Medulla oblongata (tissue), 1 donor: Measurements from ENCODE around the gene SMYD1.

Experiments used
- DNase-seq: peaks from one replicate; pipeline ENCODE4 v3.0.0-alpha.2; 2015; ENCODE audit errors: extremely low spot score

SMYD1 gene

GRCh38 chr2:88141952-88142351, 74.3 kb downstream of the SMYD1 start:
- no peak for DNase-seq

DNA sequence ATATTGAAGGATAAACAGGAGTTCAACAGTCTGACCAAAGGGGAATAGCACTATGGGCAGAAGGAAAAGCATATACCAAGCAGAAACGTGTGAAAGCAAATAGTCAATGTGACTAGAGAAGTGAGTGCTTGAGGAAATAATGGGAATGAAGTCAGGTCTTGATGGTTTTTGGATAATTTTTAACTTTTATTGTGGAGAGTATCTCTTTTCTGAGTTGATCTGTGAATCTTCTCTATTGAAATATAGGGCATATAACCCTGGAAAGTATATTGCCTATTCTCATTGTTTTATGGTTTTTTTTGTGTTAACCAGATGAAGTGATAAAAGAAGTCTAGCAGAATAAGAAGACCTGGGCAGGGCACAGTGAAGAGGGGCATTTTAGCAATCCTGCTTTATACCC, 76.6 kb downstream of the SMYD1 start:
- no peak for DNase-seq

DNA sequence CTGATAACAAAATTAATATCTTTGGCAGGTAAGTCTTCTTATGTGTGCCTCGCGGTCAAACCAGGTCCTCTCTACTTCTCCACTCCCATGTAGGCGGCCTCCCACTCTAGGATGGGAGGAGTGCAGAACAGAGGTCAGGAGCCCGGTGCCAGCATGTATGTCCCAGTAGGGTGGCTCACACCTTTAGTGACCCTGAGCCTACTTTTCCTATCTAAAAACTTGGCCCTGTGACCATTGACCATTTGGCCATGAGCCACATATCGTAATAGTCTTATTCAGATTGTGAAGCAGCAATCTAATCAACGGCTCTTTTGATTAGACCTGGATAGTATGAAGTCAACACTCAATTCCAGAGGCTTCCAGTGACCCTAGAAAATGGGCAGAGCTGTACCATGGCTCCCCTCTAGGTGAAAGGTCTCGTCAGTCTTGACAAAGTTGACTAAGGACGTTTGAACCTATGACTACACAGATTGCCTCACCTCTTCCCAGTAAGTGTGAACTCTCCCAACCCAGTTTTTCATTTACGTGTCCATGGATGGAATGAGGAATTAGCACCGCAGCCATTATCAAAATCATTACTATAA, 77.4 kb downstream of the SMYD1 start:
- DNase-seq: no peak

DNA sequence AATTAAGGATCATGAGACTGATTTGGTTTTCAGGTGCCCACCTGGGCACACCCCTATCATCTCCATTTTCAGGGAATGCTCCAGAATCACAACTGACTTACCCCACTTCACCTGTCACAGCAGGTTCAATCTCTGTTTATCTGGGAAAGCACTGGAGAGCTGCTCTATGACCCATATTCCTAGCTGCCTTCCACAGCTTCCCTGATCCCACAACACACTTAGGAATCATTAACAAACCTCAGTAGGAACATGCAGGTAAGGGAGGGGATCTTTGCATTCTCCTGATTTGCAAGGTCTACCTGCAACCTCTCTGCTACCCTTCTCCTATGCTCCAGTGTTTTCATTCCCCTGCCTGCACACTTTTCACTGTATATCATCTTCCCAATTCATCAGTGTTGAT, 79.0 kb downstream of the SMYD1 start:
- no peak for DNase-seq

DNA sequence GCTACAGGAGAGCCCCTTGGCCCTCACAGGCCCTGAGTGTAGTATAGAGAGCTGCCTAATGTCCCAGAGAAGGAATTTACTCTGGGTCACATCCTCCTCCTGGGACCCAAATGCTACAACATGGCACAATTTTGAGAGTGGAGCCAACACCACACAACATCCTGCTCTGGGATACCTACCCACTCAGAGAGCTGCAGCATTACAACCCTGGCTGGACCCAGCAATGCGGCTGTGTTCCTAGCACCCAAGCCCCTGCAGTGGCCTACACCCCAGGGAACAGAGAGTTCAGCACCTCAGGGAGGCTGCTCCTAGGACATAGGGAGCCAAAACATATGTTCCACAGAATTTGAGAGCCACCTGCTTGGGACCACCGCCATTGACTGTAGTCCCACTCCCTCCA, 79.5 kb downstream of the SMYD1 start:
- no peak for DNase-seq

GRCh38 chr2:88148929-88149438, 81.4 kb downstream of the SMYD1 start:
- no peak for DNase-seq

DNA sequence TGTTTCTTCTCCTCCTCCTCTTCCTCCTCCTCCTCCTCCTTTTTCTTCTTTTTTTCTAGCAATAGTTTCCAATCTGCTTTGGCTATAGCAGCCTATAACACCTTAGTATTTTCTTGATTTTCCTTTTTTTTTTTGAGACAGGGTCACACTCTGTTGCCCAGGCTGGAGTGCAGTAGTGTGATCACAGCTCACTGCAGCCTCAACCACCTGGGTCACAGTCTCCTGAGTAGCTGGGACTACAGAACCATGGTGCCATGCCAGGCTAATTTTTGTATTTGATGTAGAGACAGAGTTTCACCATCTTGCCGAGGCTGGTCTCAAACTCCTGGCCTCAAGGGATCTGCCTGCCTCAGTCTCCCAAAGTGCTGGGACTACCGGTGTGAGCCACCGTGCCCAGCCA, 91.9 kb downstream of the SMYD1 start:
- DNase-seq: no peak

GRCh38 chr2:88159955-88160415, 92.4 kb downstream of the SMYD1 start:
- DNase-seq: peak; percentile 90

DNA sequence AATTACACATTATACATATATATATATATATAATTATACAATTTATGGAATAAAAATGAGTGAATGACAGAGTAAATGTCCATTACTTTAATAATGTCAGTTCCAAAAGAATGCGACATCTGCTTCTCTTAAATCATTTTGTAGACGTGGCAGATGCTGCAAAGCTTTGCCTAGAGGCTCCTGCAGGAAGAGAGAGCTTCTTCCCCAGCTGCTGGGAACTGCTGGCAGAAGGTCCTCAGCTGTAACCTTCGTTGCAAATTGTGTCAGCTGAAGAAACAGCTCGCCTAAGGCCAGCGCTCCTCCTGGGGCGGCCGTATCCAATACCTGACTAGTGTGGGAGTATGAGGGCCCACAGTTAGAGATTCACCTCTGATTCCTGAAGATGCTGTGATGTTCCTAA, 92.9 kb downstream of the SMYD1 start:
- no peak for DNase-seq

GRCh38 chr2:88161446-88162244, 94.0 kb downstream of the SMYD1 start:
- DNase-seq: no peak
